Measurements from ENCODE around the gene TANGO2.

- no peak for TF ChIP-seq SUZ12 (IDR thresholded peaks at IDR 0.05; ENCODE audit: extremely low read depth, insufficient read depth, insufficient read length)
- no peak for TF ChIP-seq ZNF274 (IDR thresholded peaks at IDR 0.05; ENCODE audit: low read depth, low read length)
These were observed 18.3 kb upstream of the TANGO2 start for GRCh38 chr22:20002636-20003035.
